GM20431 (cell line): ENCODE measurements around the gene ZDBF2.
"Not testable (repeated sequence)": the region's sequence is repeated elsewhere in the genome, so short reads cannot be mapped to it uniquely, and the experiment has no call there.

Source experiments
- in situ Hi-C: fragments of 300-500 bp; cut with MseI, MboI; formaldehyde crosslinking; loops from one replicate; pipeline ENCODE4 v1.15.0; 2020; ENCODE audit warnings: low sequenced_read_pairs; ENCODE audit not compliant: unreplicated experiment

The ZDBF2 gene

DNA sequence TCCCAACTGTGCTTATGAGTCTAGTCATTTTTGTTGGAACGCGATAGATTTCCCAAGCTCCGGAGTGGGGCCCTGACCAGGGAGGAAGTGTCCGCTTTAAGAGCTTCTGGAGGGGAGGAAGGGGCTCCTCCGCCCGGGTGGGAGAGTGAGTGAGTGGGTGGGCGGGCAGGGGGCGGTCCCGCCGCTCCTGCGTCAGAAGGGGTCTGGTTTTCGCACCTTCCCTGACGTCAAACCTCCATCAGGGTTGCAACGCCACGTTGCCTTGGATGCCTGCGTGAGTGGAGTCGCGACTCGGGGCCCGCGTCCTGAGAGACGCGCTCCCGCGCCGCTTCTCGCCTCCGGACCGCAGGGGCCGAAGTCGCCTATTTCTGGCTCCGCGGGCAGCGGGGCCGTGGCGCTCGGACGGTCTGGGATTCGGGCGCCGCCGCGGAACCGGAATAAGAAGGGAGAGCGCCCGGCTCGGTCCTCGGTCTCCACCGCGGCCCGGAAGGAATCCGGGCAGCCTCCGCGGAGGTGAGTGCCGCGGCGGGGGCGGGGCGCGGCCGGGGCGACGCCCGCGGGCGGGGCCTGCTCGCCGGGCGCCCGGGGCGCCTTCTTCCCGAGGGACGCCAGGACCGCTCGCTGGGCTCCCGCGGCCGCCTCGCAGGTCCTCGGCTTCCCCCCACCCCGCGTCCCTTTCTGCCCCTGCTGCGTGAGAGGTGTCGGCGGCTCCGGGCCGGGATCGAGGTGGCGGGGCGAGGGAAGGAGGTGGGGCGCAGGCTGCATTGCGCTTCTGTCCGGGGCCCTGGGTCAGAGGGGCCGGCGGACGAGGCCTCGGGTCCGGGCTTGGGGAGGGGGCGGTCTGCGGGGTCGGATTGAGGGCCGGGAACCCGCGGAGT, at the start of gene ZDBF2:
Gene ZDBF2 (plus strand): TSS at position 230 of the 878 bp plus-strand sequence. CDS start 7,187 bp downstream, outside the sequence.
- in situ Hi-C loops: no loop called here

DNA sequence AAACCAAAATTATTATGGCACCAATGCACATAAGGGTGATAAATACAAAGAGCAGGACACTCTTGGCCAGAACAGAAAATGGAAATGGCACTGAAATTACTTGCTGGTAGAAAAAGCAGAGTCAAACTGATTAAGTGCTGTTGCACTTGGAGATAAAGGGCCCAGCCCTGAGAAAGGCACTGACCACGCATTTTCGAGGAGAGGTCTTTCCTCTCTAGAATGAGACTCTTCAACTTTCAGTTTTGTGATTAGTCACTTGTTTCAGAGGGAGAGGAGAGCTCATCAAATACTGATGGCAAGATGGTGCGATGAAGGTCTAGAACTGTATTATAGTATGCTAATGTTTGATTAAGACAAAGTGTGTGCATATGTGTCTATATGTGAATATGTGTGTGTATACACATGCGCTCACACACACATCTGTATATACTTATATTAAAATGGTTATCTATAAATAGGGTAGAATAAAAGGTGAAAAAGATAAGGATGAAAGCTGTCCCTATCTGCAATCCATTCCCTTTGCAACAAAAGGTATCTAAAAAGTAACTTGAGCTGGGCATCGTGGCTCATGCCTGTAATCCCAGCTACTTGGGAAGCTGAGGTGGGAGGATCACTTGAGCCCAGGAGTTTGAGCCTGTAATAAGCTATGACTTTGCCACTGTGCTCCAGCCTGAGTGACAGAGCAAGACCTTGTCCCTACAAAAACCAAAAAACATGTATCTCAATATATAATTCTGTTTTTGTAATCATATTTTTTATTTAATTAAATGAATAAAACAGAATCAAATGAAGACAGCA, 48.8 kb upstream of the ZDBF2 start:
- in situ Hi-C loops: no loop called here

DNA sequence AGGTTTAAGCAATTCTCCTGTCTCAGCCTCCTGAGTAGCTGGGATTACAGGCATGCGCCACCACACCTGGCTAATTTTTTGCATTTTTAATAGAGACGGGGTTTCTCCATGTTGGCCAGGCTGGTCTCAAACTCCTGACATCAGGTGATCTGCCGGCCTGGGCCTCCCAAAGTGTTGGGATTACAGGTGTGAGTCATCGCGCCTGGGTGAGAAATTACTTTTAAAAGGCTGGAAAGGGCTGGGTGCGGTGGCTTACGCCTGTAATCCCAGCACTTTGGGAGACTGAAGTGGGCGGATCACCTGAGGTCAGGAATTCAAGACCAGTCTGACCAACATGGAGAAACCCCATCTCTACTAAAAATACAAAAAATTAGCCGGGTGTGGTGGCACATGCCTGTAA, 45.8 kb upstream of the ZDBF2 start:
- in situ Hi-C loops: not testable (repeated sequence)

DNA sequence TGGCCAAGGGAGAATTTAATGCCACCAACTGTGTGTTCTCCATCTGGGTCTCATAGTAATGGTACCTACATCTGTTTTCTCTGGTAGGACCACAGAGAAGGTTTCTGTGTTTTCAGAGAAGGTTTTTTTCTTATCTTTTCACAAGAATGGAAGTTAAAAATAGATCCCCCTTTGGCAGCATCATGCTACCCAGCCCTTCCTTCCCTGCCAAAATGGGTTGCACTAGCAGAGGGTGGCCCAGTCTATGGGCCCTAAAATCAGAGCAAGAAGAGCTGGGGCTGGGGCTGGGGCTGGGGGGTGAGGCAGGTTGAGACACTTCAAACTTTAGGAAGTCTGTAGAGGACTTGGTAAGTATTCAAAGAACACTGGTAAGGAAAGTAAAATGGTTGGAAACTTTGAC, 44.8 kb upstream of the ZDBF2 start:
- in situ Hi-C loops: no loop called here

DNA sequence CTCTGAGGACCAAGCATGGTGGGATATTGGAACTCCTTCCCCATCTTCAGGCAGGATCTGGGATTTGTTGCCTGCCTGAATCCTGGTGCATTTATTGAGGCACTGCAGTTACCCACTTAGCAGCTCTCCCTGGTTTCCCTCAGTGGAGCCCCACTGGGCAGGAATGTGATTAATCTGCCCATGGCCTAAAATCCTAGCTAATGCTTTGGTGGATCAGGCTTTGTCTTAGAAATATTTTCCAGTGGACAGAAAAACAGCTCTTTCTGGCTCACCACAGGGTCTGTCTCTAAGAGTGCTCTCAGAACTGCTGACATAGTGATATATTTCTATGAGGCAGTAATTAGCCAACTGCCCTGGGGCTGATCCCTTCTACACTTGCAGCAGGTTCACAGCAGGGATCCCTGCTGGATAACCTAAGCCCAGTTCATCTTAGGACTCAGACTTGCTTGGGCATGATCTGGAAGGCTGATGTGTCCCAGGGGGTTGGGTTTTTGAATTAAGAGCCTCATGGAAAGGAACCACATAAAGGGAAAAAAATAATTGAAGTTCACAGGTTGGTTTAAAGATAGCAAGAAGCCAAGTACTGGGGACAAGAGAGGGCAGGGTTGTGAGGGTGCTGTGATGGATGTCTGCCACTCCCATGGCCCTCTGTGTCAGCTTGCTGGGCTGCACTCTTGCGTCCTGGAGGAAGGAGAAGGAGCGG, 44.3 kb upstream of the ZDBF2 start:
- in situ Hi-C loops: no loop called here

DNA sequence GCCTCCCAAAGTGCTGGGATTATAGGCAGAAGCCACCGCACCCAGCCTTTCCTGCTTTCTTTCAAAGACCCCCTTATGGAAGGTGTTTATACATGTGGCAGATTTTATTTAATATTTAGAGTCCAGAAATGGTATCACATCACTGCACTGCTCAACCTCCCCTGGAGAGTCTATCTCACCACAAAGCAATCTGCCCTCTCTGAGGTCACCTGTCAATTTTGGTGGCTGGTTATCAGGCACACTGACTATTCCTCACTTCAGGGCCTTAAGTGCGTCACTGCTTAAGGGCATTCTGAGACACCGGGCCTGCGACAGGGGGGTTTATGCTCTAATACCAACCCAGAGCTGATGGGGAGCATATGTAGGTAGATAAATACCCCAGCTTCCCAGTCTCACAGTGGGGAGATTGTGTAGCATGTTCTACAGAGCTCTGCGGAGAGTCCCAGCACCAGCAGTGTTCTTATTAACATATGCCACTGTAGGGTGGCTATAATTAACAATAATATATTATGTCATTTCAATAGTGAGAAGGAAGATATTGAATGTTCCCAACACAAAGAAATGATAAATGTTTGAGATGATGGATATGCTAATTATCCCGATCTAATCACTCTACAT, 42.7 kb upstream of the ZDBF2 start:
- in situ Hi-C loops: no loop called here

DNA sequence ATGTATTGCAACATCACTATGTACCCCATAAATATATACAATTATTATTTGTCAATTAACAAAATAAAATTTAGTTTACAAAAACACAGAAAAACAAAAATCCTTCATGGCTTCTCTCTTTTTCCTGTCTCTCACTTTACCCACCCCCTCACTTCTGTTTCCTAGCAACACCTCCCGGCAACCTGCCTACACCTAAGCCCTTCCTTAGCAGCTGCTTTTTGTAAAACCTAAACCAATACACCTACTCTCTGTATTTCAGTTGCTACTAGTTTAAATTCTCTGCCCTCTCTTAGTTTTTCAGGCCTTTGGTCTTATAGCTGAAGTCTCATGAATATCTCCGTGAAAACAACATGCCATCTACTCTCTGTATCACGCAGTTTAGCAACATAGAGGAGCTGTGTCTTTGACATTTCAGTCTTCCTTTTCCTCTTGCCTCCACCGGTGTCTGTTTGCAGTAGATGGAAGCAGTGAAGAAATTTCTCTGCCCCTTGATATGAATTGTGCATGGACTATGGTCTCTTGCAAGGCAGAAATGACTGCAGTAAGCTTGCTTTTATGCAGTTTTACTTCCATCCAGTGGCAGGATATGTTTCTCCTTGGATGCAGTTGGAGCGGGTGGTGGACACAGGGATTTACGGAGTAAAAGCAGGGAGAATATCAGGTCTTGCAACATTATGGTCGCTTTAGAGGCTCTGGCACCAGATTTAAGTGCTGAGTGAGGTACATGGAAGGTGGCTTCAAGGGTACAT, 42.0 kb upstream of the ZDBF2 start:
- in situ Hi-C loops: no loop called here

DNA sequence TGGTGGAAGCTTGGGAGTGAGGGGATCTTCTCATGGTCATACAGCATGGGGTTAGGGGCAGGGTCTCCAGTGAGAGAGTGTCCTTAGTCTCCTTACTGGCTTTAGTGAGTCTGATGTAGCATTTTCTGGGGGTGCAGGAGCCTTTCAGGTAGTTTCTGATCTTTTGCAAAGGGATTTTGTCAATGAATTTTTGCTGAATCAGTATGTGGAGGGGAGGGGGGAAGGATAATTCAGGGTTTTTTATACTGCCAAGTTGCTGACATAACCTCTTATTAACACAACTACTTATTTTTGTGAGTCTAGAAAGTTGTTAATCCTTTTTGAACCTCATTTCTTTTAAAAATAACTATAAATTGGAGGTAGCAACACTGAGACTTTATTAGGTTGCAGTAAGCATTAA, 35.3 kb upstream of the ZDBF2 start:
- in situ Hi-C loops: no loop called here

DNA sequence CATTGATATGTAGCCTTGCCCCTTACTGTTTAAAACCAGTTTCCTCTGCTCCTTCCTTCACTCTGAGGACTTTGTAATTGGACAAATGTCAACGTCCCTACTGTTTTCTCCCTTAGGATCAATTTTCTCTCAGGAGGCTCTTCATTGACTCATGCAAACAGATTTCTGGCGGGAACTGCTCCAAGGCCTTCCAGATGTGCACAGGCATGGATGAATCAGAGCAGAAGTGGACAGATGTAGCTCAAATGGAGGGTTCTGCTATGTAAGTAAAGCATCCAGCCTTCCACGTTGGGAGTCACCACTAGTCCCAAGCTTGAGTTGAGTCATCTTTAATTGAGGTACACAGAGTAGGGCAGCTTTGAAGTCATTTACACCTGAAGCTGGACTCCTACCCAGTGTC, 34.1 kb upstream of the ZDBF2 start:
- in situ Hi-C loops: no loop called here

DNA sequence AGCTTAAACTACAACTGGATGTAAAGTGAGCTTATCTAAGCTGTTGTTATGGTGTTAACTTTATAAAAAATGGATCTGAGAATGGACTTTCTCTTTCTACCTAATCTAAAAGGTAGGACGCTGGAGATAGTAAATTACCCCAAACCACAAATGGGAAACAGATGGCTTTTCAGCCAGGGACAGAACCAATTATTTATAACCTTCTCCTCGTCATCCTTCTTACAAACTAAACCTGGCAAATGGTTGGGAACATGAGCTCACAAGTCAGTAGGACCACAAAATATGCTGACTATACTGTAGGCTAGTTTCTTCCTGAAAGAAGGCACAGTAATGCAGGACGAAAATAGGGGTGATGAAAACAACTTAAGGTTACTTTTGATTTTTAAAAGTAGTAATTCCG, 32.7 kb upstream of the ZDBF2 start:
- in situ Hi-C loops: no loop called here

DNA sequence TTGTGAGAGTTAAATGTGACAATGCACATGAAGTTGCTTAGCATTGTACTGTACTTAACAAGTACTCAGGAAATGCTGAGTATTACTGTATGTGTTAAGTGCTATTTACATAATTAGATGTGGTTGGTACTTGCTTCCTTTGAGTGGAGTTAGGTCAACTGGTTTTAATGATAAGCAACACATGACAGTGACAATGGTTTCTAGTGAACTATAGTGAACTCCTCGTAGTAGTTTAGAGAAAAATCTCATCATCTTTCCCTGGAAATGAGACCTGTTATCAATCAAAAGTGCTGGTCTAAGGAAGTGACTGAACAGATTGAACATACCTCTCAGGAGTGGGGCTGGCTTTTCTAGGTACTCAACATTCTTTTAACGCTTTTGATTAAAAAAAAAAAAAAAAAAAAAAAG, 29.2 kb upstream of the ZDBF2 start:
- in situ Hi-C loops: no loop called here

DNA sequence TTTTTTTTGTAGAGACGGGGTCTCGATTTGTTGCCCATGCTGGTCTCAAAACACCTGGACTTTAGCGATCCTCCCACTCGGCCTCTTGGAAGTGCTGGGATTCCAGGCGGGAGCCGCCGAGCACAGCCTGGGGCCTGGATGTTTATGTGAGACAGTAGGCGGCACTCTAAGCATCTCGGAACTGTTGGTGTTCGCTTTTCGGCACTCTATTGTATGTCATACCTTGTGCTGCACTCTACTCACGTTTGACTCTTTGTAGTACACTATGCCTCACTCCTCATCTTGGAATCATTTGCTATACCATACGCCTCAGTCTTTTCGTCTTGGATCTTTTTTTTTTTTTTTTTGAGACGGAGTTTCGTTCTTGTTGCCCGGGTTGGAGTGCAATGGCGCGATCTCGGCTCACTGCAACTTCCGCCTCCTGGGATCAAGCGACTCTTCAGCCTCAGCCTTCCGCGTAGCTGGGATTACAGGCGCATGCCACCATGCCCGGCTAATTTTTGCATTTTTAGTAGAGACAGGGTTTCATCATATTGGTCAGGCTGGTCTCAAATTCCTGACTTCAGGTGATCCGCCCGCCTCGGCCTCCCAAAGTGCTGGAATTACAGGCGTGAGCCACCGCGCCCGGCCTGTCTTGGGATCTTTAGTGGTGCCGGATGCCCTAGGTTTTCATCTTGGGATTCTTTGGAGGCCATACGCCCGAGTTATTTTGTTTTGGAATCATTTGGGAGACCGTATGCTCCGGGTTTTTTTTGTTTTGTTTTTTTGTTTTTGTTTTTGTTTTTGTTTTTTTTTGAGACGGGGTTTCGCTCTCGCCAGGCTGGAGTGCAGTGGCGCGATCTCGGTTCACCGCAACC, 24.2 kb upstream of the ZDBF2 start:
- in situ Hi-C loops: no loop called here

DNA sequence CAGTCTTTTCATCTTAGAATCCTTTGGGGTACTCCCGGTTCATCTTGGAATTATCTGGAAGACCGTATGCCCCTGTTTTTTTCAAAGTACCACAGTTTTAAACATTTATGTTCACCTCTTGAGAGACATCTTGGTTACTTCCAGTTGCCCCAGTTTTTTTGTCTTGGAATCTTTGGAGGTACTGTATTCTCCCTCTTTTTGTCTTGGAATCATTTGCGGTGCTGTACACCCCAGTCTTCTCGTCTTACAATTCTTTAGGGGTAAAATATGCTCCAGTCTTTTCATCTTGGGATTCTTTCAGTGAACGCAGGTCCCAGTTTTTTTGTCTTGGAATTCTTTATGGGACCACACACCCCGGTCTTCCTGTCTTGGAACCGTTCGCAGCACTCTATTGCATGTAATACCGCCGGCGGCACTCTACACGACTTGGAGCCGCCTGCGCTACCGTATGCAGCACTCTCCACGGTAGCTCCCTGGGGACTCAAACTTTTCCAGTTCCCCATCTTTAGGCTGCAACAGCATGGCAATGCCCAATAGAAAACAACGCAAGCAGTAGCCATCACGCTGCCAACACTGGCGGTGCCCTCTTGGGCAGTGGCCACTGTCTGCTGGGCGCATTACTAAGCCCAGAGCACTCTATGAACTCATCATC, 21.2 kb upstream of the ZDBF2 start:
- in situ Hi-C loops: no loop called here

DNA sequence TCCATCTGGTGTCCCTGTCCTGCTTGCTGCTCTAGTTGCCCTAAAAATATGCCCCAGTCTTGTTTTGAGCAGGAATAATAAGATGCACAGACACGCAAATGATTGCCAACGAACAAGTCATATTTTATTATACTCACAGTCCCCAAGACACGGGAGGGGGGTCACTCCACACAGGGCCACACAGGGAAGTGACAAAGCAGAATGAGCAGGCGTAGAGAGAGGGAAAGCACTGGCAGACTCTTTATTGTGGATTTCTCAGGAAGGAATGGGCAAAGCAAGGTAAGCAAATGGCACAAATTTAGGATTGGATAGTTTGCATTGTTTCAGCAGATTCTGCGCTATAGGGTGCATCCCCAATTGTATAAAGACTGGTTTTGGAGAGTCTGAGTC, 20.7 kb upstream of the ZDBF2 start:
- in situ Hi-C loops: no loop called here

DNA sequence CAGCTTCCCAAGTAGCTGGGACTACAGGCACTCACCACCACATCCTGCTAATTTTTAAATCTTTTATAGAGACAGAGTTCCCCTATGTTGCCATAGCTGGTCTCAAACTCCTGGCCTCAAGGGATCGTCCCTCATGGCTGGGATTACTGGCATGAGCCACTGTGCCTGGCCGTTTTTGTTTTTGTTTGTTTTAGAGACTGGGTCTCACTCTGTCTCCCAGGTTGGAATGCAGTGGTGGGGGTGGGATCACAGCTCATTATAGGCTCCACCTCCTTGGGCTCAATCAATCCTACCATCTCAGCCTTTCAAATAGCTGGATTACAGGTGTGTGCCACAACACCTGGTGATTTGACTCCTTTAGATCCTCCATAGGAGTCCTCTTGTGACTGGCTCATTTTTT, 19.5 kb upstream of the ZDBF2 start:
- in situ Hi-C loops: no loop called here

DNA sequence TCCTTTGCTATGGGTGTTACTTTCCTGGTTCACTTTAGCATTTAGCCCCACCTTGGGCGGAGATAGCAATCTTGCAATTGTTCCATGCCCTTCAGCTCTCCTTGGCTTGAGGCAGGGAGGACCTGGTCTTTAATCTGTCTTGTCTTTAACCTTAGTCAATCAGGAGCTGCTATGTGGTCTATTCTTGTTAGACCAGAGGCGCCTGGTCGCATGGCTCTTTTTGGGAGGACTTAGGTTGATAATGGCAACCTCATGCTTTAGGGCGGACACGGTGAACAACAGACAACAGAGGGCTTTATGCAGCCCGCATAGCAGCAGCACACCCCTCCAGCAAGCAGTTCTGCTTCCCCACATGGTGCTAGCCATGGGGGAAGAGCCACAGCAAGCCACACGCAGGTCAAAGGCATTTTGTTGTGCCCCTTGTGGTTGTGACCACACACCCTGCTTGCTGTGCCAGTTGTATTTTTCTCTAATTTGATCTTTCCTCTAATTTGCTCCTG, 17.7 kb upstream of the ZDBF2 start:
- in situ Hi-C loops: no loop called here

DNA sequence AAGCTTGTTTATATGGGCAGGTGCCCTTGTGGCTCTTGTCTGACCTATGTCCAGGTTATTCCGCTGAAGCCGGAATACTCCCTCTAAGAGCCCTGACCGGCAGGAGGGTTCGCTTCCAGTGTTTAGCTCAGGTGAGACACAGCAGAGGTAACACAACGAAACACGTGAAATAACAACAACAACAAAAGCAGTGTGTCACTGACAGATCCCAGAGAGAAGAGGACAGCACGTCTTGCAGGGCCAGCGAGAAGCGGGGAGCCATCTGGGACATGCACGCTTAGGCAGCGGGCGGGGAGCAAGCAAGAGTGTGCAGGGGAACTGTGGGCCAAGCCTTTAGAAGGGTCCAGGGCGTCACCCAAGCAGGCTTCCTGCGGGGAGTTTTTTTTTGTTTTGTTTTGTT, 17.1 kb upstream of the ZDBF2 start:
- in situ Hi-C loops: no loop called here

DNA sequence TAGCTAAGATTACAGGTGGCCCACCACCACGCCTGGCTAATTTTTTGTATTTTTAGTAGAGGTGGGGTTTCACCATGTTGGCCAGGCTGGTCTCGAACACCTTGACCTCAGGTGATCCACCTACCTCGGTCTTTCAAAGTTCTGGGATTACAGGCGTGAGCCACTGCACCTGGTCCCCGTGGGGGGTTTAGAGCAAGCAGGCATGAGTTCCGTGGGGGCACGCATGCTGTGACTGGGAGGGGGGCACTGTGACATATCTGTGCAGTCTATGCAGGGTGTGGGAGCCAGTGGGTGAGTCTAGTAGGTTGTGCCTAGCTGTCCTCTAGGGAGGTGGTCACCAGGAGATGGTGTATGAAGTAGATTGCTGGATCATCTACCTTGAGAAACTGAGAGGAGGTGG, 16.6 kb upstream of the ZDBF2 start:
- in situ Hi-C loops: no loop called here
